Activated T-helper 17 cell treated with anti-CD3 and anti-CD28 coated beads, Interleukin-2, amount 50 U/mL, for 72 hours (primary cell): ENCODE data around the gene TSSK1B. TPM values are rescaled to one million over a fixed set of nuclear protein-coding genes. Genes with fewer than 3 reads are reported as not detected.
"Not testable (repeated sequence)": the region's sequence is repeated elsewhere in the genome, so short reads cannot be mapped to it uniquely, and the experiment has no call there.

ENCODE experiments used
- ATAC-seq: fragments of 150-1000 bp; cut with Tn5 transposase; replicated peaks from 2 replicates; pipeline ENCODE4 v1.10.0; 2021; ENCODE audit warnings: mild to moderate bottlenecking, moderate library complexity
- H3K27ac Mint-ChIP-seq: one replicate; pipeline ENCODE4 v1.8.0; 2022; ENCODE audit warnings: mixed read lengths
- H3K27me3 Mint-ChIP-seq: one replicate; pipeline ENCODE4 v1.8.0; 2022; ENCODE audit warnings: mixed read lengths
- H3K36me3 Mint-ChIP-seq: one replicate; pipeline ENCODE4 v1.8.0; 2022; ENCODE audit warnings: low read depth, mild to moderate bottlenecking, mixed read lengths
- H3K4me1 Mint-ChIP-seq: one replicate; pipeline ENCODE4 v1.8.0; 2022; ENCODE audit warnings: mixed read lengths
- H3K4me3 Mint-ChIP-seq: one replicate; pipeline ENCODE4 v1.8.0; 2022; ENCODE audit warnings: mild to moderate bottlenecking, mixed read lengths
- H3K9me3 Mint-ChIP-seq: one replicate; pipeline ENCODE4 v1.8.0; 2022; ENCODE audit warnings: mixed read lengths
- total RNA-seq, 2 donors: library from RNA; stranded (reverse); gene quantifications; one replicate each; pipeline ENCODE4 v1.2.3, GENCODE V29; 2022

TSSK1B gene
- total RNA-seq, 2 donors from 2014 or later: not detected

DNA sequence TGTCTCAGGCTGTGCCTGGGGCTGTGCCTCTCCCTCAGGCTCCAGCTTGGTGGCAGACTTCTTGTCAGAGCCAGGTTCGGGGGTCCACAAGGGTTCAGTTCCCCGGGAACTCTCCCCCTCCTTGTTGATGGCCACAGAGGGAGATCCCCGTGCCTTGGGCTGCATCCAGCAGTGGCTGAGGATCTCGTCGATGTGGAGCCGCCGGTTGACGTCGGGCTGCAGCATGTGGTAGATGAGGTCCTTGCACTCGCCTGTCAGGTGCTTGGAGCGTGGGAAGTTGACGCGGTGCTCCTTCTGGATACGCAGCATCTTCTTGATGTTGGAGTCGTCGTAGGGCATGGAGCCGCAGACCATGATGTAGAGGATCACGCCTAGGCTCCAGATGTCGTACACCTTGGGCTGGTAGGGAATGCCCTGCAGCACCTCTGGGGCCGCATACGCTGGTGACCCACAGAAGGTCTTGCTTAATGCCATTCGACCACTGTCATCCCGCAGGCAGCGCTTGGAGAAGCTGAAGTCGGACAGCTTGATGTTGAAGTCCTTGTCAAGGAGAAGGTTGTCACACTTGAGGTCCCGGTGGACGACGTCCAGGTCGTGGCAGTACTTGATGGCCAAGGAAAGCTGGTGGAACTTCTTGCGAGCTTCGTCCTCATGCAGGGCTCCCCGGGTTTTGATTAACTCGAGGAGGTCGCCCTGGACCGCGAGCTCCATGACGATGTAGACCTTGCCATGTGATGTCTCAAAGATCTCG, 752 bp downstream of the TSSK1B start:
- H3K4me3 Mint-ChIP-seq: no peak overlapping the region
- H3K27ac Mint-ChIP-seq: no peak overlapping the region
- no peaks in the 10 kb centered on the region for H3K27me3 Mint-ChIP-seq
- H3K4me1 Mint-ChIP-seq: no peaks in the 10 kb centered on the region
- H3K9me3 Mint-ChIP-seq: no peaks in the 10 kb centered on the region
- no peak for ATAC-seq
- no peaks in the 10 kb centered on the region for H3K36me3 Mint-ChIP-seq

DNA sequence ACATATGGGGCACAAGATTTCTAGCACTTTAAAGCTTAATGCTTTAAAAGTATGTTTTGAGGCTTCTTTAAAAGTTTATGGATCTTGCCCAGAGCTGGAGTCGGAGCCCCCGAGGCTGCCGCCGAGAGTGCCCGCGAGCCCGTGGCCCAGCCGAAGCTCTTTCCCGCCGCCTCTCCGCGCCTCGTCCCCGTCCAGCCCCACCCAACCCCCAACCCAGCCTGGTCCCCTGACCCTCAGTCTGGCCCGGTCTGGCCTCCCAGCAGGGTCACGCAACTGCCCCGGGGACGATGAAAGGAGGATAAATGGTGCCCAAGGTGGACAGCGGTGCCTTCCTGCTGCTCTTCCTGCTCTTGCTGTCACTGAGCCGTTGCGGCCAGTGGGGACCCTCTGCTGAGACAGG, 1.7 kb downstream of the TSSK1B start:
- no peaks in the 10 kb centered on the region for H3K27me3 Mint-ChIP-seq
- ATAC-seq: no peak

DNA sequence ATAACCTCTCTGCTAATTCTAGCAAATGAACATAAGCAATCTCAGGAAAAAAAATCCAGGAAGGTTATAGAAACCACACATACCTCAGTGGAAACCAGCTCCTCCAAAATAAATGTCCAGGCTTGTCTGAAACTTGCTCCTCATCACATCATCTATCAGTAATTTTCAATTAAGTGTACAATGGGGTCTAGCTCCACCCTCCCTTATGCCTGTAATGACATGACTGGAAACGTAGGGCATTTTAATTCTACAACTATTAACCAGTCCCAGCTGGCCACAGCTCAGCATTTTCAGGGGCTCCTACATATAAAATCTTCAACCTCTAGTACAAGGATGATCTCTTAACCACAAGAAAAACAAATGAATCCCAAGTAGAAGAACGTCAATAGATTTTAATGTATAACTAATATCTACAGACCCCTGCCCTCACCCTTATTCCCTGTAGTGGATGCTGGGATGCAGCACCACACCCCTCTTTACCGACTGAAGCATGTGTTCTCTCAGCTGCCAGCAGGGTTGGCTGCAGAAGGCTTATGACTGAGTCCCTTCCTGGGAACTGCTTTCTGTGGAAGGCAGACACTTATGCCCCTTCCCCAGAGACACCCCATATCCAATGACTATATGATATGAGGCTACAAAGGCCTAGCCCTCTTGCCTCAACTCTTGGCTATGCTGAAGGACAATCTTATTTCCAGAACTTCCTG, 6.8 kb downstream of the TSSK1B start:
- H3K9me3 Mint-ChIP-seq: no peaks in the 10 kb centered on the region
- H3K4me3 Mint-ChIP-seq: no peak overlapping the region
- no peaks in the 10 kb centered on the region for H3K27me3 Mint-ChIP-seq
- H3K36me3 Mint-ChIP-seq: no peaks in the 10 kb centered on the region
- no peak overlapping the region for H3K27ac Mint-ChIP-seq
- ATAC-seq: no peak
- no peaks in the 10 kb centered on the region for H3K4me1 Mint-ChIP-seq

More for the DNA sequence above, 1.7 kb downstream of the TSSK1B start:
- no peaks in the 10 kb centered on the region for H3K4me1 Mint-ChIP-seq
- H3K9me3 Mint-ChIP-seq: no peaks in the 10 kb centered on the region
- no peak overlapping the region for H3K4me3 Mint-ChIP-seq
- H3K36me3 Mint-ChIP-seq: no peaks in the 10 kb centered on the region
- H3K27ac Mint-ChIP-seq: no peak overlapping the region

DNA sequence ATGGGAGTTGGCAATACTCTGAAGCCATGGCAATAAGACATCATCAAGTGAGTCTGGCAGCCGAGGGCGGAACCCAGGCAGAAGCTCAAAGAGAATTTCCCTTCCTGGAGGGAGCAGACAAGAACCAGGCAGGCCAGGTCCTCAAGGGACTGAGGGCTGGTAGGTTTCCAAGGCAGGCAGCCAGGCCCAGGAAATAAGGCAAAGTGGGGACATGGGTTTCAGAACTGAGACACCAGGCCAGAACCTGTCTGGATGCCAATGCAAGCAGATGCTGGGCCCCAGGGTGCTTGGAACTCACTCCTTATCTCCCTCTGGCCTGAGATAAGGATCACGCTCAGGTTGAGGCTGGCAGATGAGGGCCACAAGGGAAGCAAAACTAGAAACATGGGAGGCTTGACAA, 8.9 kb downstream of the TSSK1B start:
- no peak overlapping the region for H3K4me3 Mint-ChIP-seq
- H3K4me1 Mint-ChIP-seq: no peaks in the 10 kb centered on the region

DNA sequence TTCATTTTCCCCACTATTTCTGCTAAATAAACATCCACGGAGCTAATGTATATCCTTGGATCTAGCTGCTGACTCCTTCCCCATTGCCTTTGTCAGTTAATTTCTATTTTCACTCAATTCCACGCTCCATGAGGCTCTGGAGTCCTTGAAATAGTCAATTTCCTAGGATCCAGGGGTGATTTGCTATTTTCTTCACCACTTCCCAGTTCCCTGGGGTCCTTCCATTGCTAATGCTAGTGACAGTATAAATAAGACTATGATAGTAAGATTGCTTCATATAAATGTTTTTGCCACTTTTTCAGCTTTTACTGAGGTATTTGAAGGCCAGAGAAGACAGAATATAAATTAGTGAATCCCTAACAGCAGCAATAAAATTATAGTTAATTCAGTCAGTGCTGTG, 13.1 kb downstream of the TSSK1B start:
- Mint-ChIP-seq H3K27ac (no peak overlapping the region), H3K9me3 (no peaks in the 10 kb centered on the region), H3K4me1 (no peaks in the 10 kb centered on the region), H3K4me3 (no peak overlapping the region), H3K27me3 (no peaks in the 10 kb centered on the region), H3K36me3 (no peaks in the 10 kb centered on the region)
- ATAC-seq: no peak

More for the DNA sequence above, 8.9 kb downstream of the TSSK1B start:
- Mint-ChIP-seq H3K9me3 (no peaks in the 10 kb centered on the region), H3K27me3 (no peaks in the 10 kb centered on the region), H3K27ac (no peak overlapping the region), H3K36me3 (no peaks in the 10 kb centered on the region)
- ATAC-seq: no peak

DNA sequence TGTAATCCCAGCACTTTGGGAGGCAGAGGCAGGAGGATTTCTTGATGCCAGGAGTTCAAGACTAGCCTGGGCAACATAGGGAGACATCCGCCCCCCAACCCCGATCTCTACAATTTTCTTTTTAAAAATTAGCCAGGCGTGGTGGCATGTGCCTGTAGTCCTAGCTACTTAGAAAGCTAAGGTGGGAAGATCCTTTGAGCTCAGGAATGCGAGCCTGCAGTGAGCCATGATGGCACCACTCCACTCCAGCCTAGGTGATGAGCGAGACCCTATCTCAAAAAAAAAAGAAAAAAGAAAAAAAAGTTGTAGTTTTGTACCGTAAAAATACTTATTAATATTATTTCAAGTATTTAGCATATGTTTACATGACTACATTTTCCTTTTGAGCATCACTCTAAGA, 29.3 kb downstream of the TSSK1B start:
- H3K27me3 Mint-ChIP-seq: no peaks in the 10 kb centered on the region
- H3K4me1 Mint-ChIP-seq: no peaks in the 10 kb centered on the region
- H3K9me3 Mint-ChIP-seq: no peaks in the 10 kb centered on the region
- no peak overlapping the region for H3K4me3 Mint-ChIP-seq
- no peak overlapping the region for H3K27ac Mint-ChIP-seq
- no peaks in the 10 kb centered on the region for H3K36me3 Mint-ChIP-seq
- no peak for ATAC-seq

DNA sequence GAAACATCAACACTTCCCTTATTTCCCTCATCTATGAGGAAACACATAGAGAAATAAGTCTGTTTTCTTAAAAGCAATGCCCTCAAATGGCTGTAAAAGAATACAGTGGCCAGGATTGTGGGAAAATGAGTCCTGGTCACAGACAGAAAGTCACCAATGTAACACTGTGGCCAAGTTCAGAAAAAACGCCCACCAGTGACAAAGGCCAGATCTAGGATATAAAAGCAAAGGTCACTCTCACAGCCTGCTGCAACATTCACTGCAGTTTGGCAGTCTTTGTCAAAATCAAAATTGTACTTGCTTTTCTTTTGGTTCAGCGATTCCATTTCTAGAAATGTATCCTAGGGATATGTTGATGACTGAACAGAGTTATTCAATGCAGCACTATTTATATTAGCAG, 30.5 kb downstream of the TSSK1B start:
- ATAC-seq: no peak
- Mint-ChIP-seq H3K9me3 (no peaks in the 10 kb centered on the region), H3K36me3 (no peaks in the 10 kb centered on the region), H3K4me1 (no peaks in the 10 kb centered on the region), H3K4me3 (no peak overlapping the region), H3K27ac (no peak overlapping the region), H3K27me3 (no peaks in the 10 kb centered on the region)

DNA sequence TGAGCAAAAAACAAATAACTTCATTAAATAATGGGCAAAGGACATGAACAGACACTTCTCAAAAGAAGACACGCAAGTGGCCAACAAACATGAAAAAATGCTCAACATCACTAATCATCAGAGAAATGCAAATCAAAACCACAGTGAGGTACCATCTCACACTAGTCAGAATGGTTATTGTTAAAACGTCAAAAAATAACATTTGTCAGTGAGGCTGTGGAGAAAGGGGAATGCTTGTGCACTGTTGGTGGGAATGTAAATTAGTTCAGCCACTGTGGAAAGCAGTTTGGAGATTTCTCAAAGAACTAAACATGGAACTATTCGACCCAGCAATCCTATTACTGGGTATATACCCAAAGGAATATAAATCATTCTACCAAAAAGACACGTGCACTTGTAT, 36.8 kb downstream of the TSSK1B start:
- not testable (repeated sequence) for H3K27me3 Mint-ChIP-seq, H3K9me3 Mint-ChIP-seq, ATAC-seq, H3K4me3 Mint-ChIP-seq, H3K27ac Mint-ChIP-seq, H3K36me3 Mint-ChIP-seq, H3K4me1 Mint-ChIP-seq

DNA sequence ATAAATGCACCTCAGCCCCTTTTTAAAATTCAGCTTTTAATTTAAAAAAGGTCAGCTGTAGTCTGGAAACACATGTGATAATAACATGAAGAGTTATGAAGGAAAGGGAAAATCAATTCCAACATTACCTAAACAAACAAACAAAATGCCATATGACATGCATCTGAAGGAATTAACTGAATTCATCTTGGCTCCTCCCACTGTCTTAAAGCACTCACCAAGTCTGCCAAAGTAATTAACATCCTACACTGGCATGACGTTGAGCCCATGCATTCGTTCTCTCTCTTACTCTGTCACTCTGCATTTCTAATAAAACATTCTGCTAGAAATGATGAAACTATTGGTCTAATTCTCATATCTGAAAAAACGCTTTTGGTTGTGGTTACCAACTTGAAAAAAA, 37.7 kb downstream of the TSSK1B start:
- ATAC-seq: no peak
- Mint-ChIP-seq H3K9me3 (no peaks in the 10 kb centered on the region), H3K36me3 (no peaks in the 10 kb centered on the region), H3K4me3 (no peak overlapping the region), H3K4me1 (no peaks in the 10 kb centered on the region), H3K27ac (no peak overlapping the region), H3K27me3 (no peaks in the 10 kb centered on the region)

DNA sequence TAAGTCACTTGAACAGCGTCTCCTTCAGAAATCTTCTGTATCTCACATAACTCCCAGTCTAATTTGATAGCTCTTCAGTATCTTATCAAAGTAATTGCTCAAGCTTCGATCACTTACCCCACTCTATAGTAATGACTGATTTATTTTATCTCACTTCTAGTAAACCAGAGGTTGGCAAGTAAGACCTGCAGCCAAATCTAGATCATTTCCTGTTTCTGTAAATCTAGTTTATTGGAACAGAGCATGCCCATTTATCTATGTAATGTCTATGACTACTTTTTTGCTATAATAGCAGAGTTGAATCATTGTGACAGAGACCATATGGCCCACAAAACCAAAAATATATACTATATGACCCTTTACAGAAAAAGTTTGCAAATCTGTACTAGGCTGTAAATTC, 40.1 kb downstream of the TSSK1B start:
- no peak overlapping the region for H3K27ac Mint-ChIP-seq
- ATAC-seq: no peak
- no peaks in the 10 kb centered on the region for H3K9me3 Mint-ChIP-seq
- H3K4me1 Mint-ChIP-seq: no peaks in the 10 kb centered on the region
- no peaks in the 10 kb centered on the region for H3K36me3 Mint-ChIP-seq
- peaks cover 8% of the 10 kb centered on the region for H3K27me3 Mint-ChIP-seq
- H3K4me3 Mint-ChIP-seq: no peak overlapping the region

DNA sequence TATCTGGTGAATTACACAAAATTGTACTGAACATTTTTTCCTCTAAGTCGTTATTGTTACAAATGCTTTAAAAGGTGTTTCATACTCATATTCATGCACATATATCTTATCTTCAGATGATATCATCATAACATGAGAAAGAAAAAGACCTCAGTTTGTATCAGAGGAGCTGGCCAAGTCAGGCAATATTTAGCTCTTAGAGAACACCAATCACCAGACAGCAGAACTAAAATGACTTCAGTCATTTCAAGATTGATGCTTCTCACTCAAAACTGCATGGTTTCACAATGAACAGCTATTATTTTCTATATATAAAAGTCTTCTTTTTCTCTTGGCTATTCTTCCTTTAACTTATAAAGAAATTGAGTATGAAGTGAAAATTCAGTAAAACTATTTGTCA, 44.6 kb downstream of the TSSK1B start:
- Mint-ChIP-seq H3K4me1 (no peaks in the 10 kb centered on the region), H3K27ac (no peak overlapping the region), H3K4me3 (no peak overlapping the region), H3K9me3 (no peaks in the 10 kb centered on the region), H3K27me3 (peaks cover 27% of the 10 kb centered on the region), H3K36me3 (no peaks in the 10 kb centered on the region)
- peak; percentile 28 for ATAC-seq

DNA sequence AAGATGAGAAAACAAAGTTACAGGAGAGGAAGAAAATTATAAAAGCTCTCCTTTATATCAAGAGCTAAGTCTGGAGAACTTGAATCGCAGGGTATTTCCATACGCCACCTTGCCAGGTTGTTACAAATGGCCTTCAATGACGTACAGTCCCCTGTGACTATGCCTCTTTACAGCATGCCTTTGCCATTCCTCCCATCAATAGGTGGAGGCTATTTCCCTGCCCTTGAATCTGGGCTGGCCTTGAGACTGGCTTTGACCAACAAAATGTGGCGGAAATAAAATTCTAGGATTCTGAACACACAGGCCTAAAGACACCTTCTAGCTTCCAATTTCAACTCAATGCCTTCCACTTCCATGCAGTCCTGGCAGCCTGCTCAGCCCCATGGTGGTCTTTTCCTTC, 45.7 kb downstream of the TSSK1B start:
- Mint-ChIP-seq H3K27me3 (peaks cover 27% of the 10 kb centered on the region), H3K4me1 (no peaks in the 10 kb centered on the region), H3K4me3 (no peak overlapping the region), H3K36me3 (no peaks in the 10 kb centered on the region), H3K9me3 (no peaks in the 10 kb centered on the region), H3K27ac (no peak overlapping the region)
- no peak for ATAC-seq

DNA sequence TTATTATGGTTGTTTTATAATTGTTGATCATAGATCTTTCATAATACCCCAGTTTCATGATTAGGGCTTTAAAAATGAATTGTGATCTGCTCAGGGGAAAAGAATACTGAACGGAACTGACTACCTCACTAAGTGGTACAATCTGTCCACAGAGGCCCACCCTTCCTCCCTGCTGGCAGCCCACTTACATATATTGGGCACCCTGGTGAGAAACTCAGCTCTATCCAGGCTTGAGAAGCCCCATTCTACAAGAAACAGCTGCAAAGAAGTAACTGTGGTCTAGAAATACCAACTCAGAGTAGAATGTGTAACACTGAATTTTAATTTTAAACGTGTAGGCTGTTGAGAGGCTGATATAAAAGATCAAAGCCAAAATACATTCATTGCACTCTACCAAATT, 46.9 kb downstream of the TSSK1B start:
- peaks cover 31% of the 10 kb centered on the region for H3K27me3 Mint-ChIP-seq
- H3K4me1 Mint-ChIP-seq: no peaks in the 10 kb centered on the region
- no peaks in the 10 kb centered on the region for H3K36me3 Mint-ChIP-seq
- no peak overlapping the region for H3K27ac Mint-ChIP-seq
- no peak overlapping the region for H3K4me3 Mint-ChIP-seq
- H3K9me3 Mint-ChIP-seq: no peaks in the 10 kb centered on the region
- no peak for ATAC-seq

DNA sequence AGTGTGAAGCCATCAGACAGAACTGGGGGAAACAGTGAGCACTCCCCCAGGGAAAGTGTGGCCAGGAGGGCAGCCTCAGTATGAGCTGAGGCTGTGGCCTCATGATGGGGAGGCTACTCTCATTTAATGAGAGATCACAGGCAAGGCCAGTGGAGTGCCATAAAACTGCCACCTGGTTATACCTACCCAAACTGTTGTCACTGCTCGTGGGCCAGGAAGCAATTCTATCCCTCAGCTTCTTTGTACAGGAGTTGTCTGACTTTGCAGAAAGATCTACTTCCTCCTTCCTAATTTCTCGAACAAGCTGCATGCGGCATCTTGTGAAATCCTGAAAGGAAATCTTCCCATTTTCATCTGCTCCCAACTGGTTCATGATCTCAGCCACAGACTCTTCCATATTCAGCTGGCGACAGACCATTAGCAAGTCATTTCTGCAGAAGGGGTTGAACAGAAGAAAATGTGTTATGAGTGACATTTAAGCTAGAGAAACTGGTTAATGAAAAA, 50.0 kb downstream of the TSSK1B start:
- H3K27me3 Mint-ChIP-seq: peaks cover 28% of the 10 kb centered on the region

DNA sequence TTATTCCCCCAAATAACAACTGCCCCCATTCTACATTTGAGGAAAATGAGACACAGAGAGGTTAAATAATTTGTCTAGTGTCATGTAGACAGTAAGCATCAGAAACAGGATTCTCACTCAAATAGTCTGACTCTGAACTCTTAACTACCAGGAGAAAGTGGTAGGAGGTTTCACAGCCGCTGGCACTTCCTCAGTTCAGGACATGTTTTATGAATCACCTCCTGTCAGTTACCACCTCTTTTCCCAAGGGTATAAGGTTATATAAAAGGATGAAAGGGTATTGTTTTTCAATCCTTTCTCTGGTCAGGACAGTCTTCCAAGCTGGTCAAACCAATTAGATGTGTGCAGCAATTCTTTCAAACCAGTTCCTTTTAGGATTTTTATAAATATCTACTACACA, 52.1 kb downstream of the TSSK1B start:
- Mint-ChIP-seq H3K9me3 (no peaks in the 10 kb centered on the region), H3K4me1 (peaks cover 17% of the 10 kb centered on the region), H3K36me3 (no peaks in the 10 kb centered on the region), H3K27ac (no peak overlapping the region), H3K27me3 (peaks cover 17% of the 10 kb centered on the region), H3K4me3 (no peak overlapping the region)
- ATAC-seq: no peak

More for the DNA sequence above, 50.0 kb downstream of the TSSK1B start:
- H3K36me3 Mint-ChIP-seq: no peaks in the 10 kb centered on the region
- ATAC-seq: no peak
- peaks cover 12% of the 10 kb centered on the region for H3K4me1 Mint-ChIP-seq
- no peak overlapping the region for H3K4me3 Mint-ChIP-seq
- H3K9me3 Mint-ChIP-seq: no peaks in the 10 kb centered on the region
- H3K27ac Mint-ChIP-seq: no peak overlapping the region
